Effector memory CD4-positive, alpha-beta T cell (primary cell): ENCODE measurements around the gene DCLK2.

Source experiments
- DNase-seq, 3 donors: peaks; one replicate each; pipeline ENCODE4 v3.0.0-alpha.2; 2020
- H3K27ac ChIP-seq: 2 replicates; pipeline ENCODE4 v1.7.0; 2013; ENCODE audit warnings: mild to moderate bottlenecking, low read length, moderate library complexity; ENCODE audit not compliant: insufficient read depth, poor library complexity, severe bottlenecking
- H3K27me3 ChIP-seq: replicated peaks from 2 replicates; pipeline ENCODE4 v1.7.0; 2013; ENCODE audit warnings: mild to moderate bottlenecking, low read length; ENCODE audit not compliant: insufficient read depth, control insufficient read depth, poor library complexity, severe bottlenecking
- H3K36me3 ChIP-seq: 2 replicates; pipeline ENCODE4 v1.7.0; 2013; ENCODE audit warnings: mild to moderate bottlenecking, low read length, moderate library complexity; ENCODE audit not compliant: control insufficient read depth, insufficient read depth
- H3K4me1 ChIP-seq: 2 replicates; pipeline ENCODE4 v1.7.0; 2013; ENCODE audit warnings: low read length, mild to moderate bottlenecking; ENCODE audit not compliant: control insufficient read depth, insufficient read depth, poor library complexity, severe bottlenecking
- H3K4me3 ChIP-seq: 2 replicates; pipeline ENCODE4 v1.7.0; 2013; ENCODE audit warnings: low read length, low read depth, mild to moderate bottlenecking; ENCODE audit not compliant: insufficient read depth, poor library complexity, severe bottlenecking
- H3K9me3 ChIP-seq: 2 replicates; pipeline ENCODE4 v1.7.0; 2013; ENCODE audit warnings: mild to moderate bottlenecking, low read length, moderate library complexity; ENCODE audit not compliant: control insufficient read depth

The DCLK2 gene

GRCh38 chr4:150106886-150107285 lies 28.6 kb downstream of the DCLK2 start:
- H3K36me3 ChIP-seq, result no peaks in the 10 kb centered on the region
- no peaks in the 10 kb centered on the region for H3K9me3 ChIP-seq
- H3K27ac ChIP-seq, result no peak overlapping the region
- no peaks in the 10 kb centered on the region for H3K27me3 ChIP-seq
- H3K4me3 ChIP-seq, result no peak overlapping the region
- no peak for DNase-seq
- no peaks in the 10 kb centered on the region for H3K4me1 ChIP-seq

- H3K27me3 ChIP-seq, result no peaks in the 10 kb centered on the region
- no peak for DNase-seq
- no peaks in the 10 kb centered on the region for H3K36me3 ChIP-seq
- H3K4me1 ChIP-seq, result no peaks in the 10 kb centered on the region
- H3K27ac ChIP-seq, result no peak overlapping the region
- no peaks in the 10 kb centered on the region for H3K9me3 ChIP-seq
- H3K4me3 ChIP-seq, result no peak overlapping the region
Observed at GRCh38 chr4:150108691-150109090, 30.4 kb downstream of the DCLK2 start.

- no peaks in the 10 kb centered on the region for H3K36me3 ChIP-seq
- H3K27ac ChIP-seq, result no peak overlapping the region
- DNase-seq, result no peak
- no peaks in the 10 kb centered on the region for H3K9me3 ChIP-seq
- H3K4me3 ChIP-seq, result no peak overlapping the region
- no peaks in the 10 kb centered on the region for H3K4me1 ChIP-seq
- H3K27me3 ChIP-seq, result no peaks in the 10 kb centered on the region
Observed at GRCh38 chr4:150114641-150115040, 36.4 kb downstream of the DCLK2 start.

GRCh38 chr4:150115851-150116250 lies 37.6 kb downstream of the DCLK2 start:
- no peak for DNase-seq
- Histone ChIP-seq H3K9me3 (no peaks in the 10 kb centered on the region), H3K36me3 (no peaks in the 10 kb centered on the region), H3K27me3 (no peaks in the 10 kb centered on the region), H3K27ac (no peak overlapping the region), H3K4me3 (no peak overlapping the region), H3K4me1 (no peaks in the 10 kb centered on the region)

- Histone ChIP-seq H3K9me3 (no peaks in the 10 kb centered on the region), H3K4me3 (no peak overlapping the region), H3K4me1 (no peaks in the 10 kb centered on the region), H3K27ac (no peak overlapping the region), H3K27me3 (no peaks in the 10 kb centered on the region), H3K36me3 (no peaks in the 10 kb centered on the region)
- no peak for DNase-seq
Observed at GRCh38 chr4:150116506-150116905, 38.3 kb downstream of the DCLK2 start.

- H3K4me1 ChIP-seq, result no peaks in the 10 kb centered on the region
- H3K4me3 ChIP-seq, result no peak overlapping the region
- no peaks in the 10 kb centered on the region for H3K36me3 ChIP-seq
- DNase-seq, result no peak
- no peak overlapping the region for H3K27ac ChIP-seq
- H3K27me3 ChIP-seq, result no peaks in the 10 kb centered on the region
- no peaks in the 10 kb centered on the region for H3K9me3 ChIP-seq
Observed at GRCh38 chr4:150117094-150117493, 38.8 kb downstream of the DCLK2 start.

GRCh38 chr4:150117629-150118028 lies 39.4 kb downstream of the DCLK2 start:
- no peak overlapping the region for H3K27ac ChIP-seq
- no peaks in the 10 kb centered on the region for H3K9me3 ChIP-seq
- no peaks in the 10 kb centered on the region for H3K4me1 ChIP-seq
- no peaks in the 10 kb centered on the region for H3K27me3 ChIP-seq
- H3K36me3 ChIP-seq, result no peaks in the 10 kb centered on the region
- H3K4me3 ChIP-seq, result no peak overlapping the region
- DNase-seq, result no peak

GRCh38 chr4:150119492-150119891 lies 41.2 kb downstream of the DCLK2 start:
- Histone ChIP-seq H3K27ac (no peak overlapping the region), H3K4me1 (no peaks in the 10 kb centered on the region), H3K27me3 (no peaks in the 10 kb centered on the region), H3K9me3 (no peaks in the 10 kb centered on the region), H3K36me3 (no peaks in the 10 kb centered on the region), H3K4me3 (no peak overlapping the region)
- DNase-seq, result no peak

- no peaks in the 10 kb centered on the region for H3K36me3 ChIP-seq
- no peak for DNase-seq
- no peak overlapping the region for H3K27ac ChIP-seq
- no peaks in the 10 kb centered on the region for H3K4me1 ChIP-seq
- H3K4me3 ChIP-seq, result no peak overlapping the region
- H3K9me3 ChIP-seq, result no peaks in the 10 kb centered on the region
- H3K27me3 ChIP-seq, result no peaks in the 10 kb centered on the region
Observed at GRCh38 chr4:150123087-150123486, 44.8 kb downstream of the DCLK2 start.

GRCh38 chr4:150123796-150124677 lies 45.8 kb downstream of the DCLK2 start:
- no peaks in the 10 kb centered on the region for H3K9me3 ChIP-seq
- H3K4me3 ChIP-seq, result no peak overlapping the region
- no peaks in the 10 kb centered on the region for H3K4me1 ChIP-seq
- H3K27ac ChIP-seq, result no peak overlapping the region
- H3K27me3 ChIP-seq, result no peaks in the 10 kb centered on the region
- DNase-seq, result no peak
- H3K36me3 ChIP-seq, result no peaks in the 10 kb centered on the region
